ENCODE results near the gene AGO3.

DNA sequence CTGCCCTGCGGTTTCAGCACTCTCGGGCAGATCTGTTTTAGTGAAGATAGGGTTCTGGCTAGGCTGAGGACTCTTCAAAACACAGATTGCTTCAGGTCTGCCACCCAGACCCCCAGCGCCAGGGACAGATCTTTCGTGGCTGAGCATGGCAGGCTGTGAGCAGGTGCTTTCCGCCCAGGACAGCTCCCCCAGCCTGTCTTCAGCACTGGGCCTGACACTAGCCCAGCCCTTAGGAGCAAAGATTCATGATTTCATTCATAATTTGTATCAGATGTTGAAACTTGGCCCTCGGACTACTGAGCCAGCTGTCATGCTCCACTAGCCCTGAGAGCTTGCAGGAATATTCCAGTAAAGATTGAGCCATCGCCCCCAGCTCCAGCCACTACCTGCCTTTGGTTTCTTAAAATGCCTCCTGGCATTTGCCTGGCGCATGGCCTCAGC, 163.7 kb downstream of the AGO3 start:
- no peak for TF ChIP-seq CTCF (IDR thresholded peaks at IDR 0.05; ENCODE audit: extremely low read depth in 1 of 2, insufficient read depth in 1 of 2, low read depth in 1 of 2, low read length in 2 of 2)
- TF ChIP-seq EZH2 (IDR thresholded peaks at IDR 0.05; ENCODE audit: borderline replicate concordance, low read depth, low read length, severe bottlenecking), result no peak
- TF ChIP-seq FOS (IDR thresholded peaks at IDR 0.05; ENCODE audit: borderline replicate concordance, insufficient read depth, low read length), result no peak
- no peak for TF ChIP-seq POLR2A (IDR thresholded peaks at IDR 0.05; ENCODE audit: low read depth, low read length)
- TF ChIP-seq MYC (IDR thresholded peaks at IDR 0.05; ENCODE audit: low read depth, low read length), result no peak
- no peak for TF ChIP-seq JUN (IDR thresholded peaks at IDR 0.05; ENCODE audit: borderline replicate concordance, insufficient read depth, insufficient read length, low read depth)
- TF ChIP-seq, protein P1, sequence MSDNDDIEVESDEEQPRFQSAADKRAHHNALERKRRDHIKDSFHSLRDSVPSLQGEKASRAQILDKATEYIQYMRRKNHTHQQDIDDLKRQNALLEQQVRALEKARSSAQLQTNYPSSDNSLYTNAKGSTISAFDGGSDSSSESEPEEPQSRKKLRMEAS (IDR thresholded peaks at IDR 0.05; ENCODE audit: insufficient read depth, insufficient read length), result no peak
- no peak for TF ChIP-seq GATA2 (IDR thresholded peaks at IDR 0.05; ENCODE audit: insufficient read depth, insufficient read length, low read depth, low read length)
- TF ChIP-seq POLR2AphosphoS5 (IDR thresholded peaks at IDR 0.05; ENCODE audit: insufficient read depth, low read depth, low read length), result no peak

All from endothelial cell of umbilical vein (primary cell).